GM23338 (cell line): ENCODE results near the gene DGCR6L.
"Not testable (repeated sequence)": the region's sequence is repeated elsewhere in the genome, so short reads cannot be mapped to it uniquely, and the experiment has no call there.

Experiments used
- CREB1 ChIP-seq: fragments of 250-450 bp; sonication (Bioruptor Pico); IDR thresholded peaks from 2 replicates; pipeline ENCODE4 v1.5.0; 2020; ENCODE audit warnings: low read depth, mild to moderate bottlenecking, moderate library complexity
- EZH2 ChIP-seq: fragments of 200-600 bp; sonication (generic); IDR thresholded peaks from one replicate; pipeline ENCODE4 v1.8.0; 2017; ENCODE audit warnings: antibody characterized with exemption, mild to moderate bottlenecking, low read depth; ENCODE audit not compliant: unreplicated experiment
- EZH2phosphoT487 ChIP-seq: fragments of 200-600 bp; sonication (generic); IDR thresholded peaks from one replicate; pipeline ENCODE4 v1.8.1; 2018; ENCODE audit warnings: antibody characterized with exemption; ENCODE audit not compliant: unreplicated experiment
- JUNB ChIP-seq: IDR thresholded peaks from one replicate; pipeline ENCODE4 v1.6.1; 2016; ENCODE audit warnings: antibody characterized with exemption; ENCODE audit not compliant: unreplicated experiment
- NANOG ChIP-seq: IDR thresholded peaks from 2 replicates; pipeline ENCODE4 v1.6.1; 2016; ENCODE audit warnings: antibody characterized with exemption, borderline replicate concordance
- POLR2AphosphoS5 ChIP-seq: IDR thresholded peaks from 2 replicates; pipeline ENCODE4 v1.6.1; 2016; ENCODE audit warnings: antibody characterized with exemption, low read depth
- STAT1 ChIP-seq: IDR thresholded peaks from one replicate; pipeline ENCODE4 v1.6.1; 2016; ENCODE audit warnings: antibody characterized with exemption; ENCODE audit not compliant: unreplicated experiment
- ZNF114 ChIP-seq: fragments of 250-450 bp; sonication (Bioruptor Pico); IDR thresholded peaks from 2 replicates; pipeline ENCODE4 v1.5.0; 2020; ENCODE audit warnings: mild to moderate bottlenecking, moderate library complexity
- ZNF331 ChIP-seq: fragments of 250-450 bp; sonication (Bioruptor Pico); IDR thresholded peaks from 2 replicates; pipeline ENCODE4 v1.5.0; 2020; ENCODE audit warnings: low read depth, mild to moderate bottlenecking, moderate library complexity
- TF ChIP-seq, protein P1 (sequence below): IDR thresholded peaks from one replicate; pipeline ENCODE4 v1.6.1; 2018; ENCODE audit warnings: antibody characterized with exemption; ENCODE audit not compliant: unreplicated experiment
- TF ChIP-seq, protein P2 (sequence below), 2 experiments: fragments of 200-600 bp in 1 of 2; sonication (generic) in 1 of 2; conservative IDR thresholded peaks; 2 replicates each; pipeline versions ENCODE4 v1.5.1 to v1.6.1; 2016 to 2017; ENCODE audit warnings: antibody characterized with exemption in 2 of 2, low read depth in 2 of 2, mild to moderate bottlenecking in 2 of 2, moderate library complexity in 1 of 2
- TF ChIP-seq, protein P3 (sequence below): IDR thresholded peaks from 2 replicates; pipeline ENCODE4 v1.6.1; 2016; ENCODE audit warnings: antibody characterized with exemption

DNA sequence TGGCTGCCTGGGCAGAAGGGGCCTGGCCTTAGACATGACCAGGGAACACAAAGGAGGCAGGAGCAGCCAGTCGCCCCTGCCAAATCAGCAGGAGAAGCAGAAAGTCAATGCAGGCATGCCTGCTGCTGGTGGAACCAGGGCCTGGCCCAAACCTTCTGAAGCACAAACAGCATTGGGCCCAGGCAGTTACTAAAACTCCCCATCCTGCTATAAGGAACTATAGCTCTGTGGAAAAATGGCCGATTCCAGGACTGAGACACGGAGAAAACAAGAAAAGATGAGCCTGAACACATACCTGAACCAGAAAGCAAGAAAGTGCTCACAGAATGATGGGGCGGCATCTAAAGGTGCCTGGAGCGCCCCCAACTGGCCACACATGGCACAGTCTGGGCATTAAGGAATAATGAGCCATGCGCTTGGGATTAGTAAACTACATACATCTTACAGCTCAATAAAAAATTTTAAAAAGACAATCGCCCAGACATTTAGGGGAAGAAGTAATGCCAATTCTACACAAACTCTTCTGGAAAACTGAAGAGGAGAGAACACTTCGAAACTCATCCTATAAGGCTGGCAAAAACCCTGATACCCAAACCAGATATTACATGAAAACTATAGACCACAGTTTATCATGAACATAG lies 2.3 kb downstream of the DGCR6L start:
- not testable (repeated sequence) for TF ChIP-seq JUNB; CREB1 (CRISPR knock-in tag); POLR2AphosphoS5; EZH2phosphoT487; EZH2; NANOG; STAT1; ZNF114 (CRISPR knock-in tag); ZNF331 (CRISPR knock-in tag)
- TF ChIP-seq, protein P1, sequence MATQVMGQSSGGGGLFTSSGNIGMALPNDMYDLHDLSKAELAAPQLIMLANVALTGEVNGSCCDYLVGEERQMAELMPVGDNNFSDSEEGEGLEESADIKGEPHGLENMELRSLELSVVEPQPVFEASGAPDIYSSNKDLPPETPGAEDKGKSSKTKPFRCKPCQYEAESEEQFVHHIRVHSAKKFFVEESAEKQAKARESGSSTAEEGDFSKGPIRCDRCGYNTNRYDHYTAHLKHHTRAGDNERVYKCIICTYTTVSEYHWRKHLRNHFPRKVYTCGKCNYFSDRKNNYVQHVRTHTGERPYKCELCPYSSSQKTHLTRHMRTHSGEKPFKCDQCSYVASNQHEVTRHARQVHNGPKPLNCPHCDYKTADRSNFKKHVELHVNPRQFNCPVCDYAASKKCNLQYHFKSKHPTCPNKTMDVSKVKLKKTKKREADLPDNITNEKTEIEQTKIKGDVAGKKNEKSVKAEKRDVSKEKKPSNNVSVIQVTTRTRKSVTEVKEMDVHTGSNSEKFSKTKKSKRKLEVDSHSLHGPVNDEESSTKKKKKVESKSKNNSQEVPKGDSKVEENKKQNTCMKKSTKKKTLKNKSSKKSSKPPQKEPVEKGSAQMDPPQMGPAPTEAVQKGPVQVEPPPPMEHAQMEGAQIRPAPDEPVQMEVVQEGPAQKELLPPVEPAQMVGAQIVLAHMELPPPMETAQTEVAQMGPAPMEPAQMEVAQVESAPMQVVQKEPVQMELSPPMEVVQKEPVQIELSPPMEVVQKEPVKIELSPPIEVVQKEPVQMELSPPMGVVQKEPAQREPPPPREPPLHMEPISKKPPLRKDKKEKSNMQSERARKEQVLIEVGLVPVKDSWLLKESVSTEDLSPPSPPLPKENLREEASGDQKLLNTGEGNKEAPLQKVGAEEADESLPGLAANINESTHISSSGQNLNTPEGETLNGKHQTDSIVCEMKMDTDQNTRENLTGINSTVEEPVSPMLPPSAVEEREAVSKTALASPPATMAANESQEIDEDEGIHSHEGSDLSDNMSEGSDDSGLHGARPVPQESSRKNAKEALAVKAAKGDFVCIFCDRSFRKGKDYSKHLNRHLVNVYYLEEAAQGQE, result not testable (repeated sequence)
- TF ChIP-seq, protein P2, sequence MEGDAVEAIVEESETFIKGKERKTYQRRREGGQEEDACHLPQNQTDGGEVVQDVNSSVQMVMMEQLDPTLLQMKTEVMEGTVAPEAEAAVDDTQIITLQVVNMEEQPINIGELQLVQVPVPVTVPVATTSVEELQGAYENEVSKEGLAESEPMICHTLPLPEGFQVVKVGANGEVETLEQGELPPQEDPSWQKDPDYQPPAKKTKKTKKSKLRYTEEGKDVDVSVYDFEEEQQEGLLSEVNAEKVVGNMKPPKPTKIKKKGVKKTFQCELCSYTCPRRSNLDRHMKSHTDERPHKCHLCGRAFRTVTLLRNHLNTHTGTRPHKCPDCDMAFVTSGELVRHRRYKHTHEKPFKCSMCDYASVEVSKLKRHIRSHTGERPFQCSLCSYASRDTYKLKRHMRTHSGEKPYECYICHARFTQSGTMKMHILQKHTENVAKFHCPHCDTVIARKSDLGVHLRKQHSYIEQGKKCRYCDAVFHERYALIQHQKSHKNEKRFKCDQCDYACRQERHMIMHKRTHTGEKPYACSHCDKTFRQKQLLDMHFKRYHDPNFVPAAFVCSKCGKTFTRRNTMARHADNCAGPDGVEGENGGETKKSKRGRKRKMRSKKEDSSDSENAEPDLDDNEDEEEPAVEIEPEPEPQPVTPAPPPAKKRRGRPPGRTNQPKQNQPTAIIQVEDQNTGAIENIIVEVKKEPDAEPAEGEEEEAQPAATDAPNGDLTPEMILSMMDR (conservative IDR thresholded peaks at IDR 0.05; ENCODE audit: low read depth in 2 of 2), result peak; percentile 51 to 79
- TF ChIP-seq, protein P3, sequence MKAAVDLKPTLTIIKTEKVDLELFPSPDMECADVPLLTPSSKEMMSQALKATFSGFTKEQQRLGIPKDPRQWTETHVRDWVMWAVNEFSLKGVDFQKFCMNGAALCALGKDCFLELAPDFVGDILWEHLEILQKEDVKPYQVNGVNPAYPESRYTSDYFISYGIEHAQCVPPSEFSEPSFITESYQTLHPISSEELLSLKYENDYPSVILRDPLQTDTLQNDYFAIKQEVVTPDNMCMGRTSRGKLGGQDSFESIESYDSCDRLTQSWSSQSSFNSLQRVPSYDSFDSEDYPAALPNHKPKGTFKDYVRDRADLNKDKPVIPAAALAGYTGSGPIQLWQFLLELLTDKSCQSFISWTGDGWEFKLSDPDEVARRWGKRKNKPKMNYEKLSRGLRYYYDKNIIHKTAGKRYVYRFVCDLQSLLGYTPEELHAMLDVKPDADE, result not testable (repeated sequence)
